Occipital lobe (tissue), 2 donors: ENCODE measurements around the gene CD99L2. TPM values are rescaled to one million over a fixed set of nuclear protein-coding genes. Genes with fewer than 3 reads are reported as not detected.

Experiments used
- DNase-seq: peaks from one replicate; lab custom pipeline; 2025; lab: John Stamatoyannopoulos, UW
- total RNA-seq: library from RNA; depleted of rRNA; stranded (reverse); fragments of >200 nt; gene quantifications from one replicate; pipeline ENCODE4 v1.2.3, GENCODE V29; 2014

CD99L2 gene
- total RNA-seq, 1 donor from 2014 or later: 27.0 TPM

DNA sequence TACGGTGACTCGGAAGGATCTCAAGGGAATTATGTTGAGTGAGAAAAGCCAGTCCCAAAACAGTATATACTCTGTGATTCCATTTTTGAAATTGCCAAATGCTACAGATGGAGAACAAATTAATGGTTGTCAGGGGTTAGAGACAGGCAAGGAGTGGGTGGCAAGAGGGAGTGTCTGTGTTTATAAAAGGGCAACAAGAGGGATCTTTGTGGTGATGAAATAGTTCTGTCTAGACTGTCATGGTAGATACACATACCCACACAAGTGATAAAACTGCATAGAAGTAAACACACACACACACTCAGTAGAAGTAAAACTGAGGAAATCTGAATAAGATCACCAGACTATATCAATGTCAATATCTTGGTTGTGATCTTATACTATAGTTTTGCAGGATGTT, 92.7 kb downstream of the CD99L2 start:
- DNase-seq: no peak

DNA sequence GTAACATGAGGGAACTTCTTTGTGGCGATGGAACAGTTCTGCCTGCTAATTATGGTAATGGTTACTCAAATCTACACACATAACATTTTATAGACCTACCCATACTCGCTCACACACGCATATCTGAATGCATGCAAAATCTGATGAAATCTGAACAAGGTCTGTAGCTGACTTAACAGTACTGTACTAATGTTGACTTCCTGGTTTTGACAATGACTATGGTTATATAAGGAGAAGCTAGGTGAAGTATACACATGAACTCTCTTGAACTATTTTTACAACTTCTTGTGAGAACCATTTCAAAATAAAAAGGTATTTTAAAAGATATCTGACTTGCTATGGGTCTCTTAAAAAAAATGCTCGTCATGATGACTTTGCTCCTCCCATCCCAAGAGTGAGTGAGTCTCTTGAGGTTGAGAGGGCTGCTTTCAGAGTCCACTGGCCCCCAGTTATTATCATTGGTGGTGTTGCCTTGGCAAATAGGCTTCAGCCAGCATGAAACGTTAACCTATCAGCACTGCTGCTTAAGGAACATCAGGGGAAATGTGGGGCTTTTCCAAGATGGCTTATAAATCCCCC, 105.4 kb downstream of the CD99L2 start:
- no peak for DNase-seq

DNA sequence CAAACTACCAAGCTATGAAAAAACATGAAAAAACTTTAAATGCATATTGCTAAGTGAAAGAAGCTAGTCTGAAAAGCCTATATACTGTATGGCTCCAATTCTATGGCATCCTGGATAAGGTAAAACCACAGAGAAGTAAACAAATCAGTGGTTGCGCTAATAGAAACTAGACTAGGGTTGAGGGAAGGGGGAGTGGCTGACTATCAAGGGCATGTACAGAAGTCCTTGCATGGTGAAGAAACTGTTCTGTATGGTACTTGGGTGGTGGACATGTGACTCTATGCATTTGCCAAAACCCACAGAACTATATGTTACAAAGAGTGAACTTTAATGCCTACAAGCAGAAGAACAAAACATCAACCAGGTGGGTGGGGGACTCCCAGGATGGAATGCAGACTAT, 108.4 kb downstream of the CD99L2 start:
- DNase-seq: no peak

DNA sequence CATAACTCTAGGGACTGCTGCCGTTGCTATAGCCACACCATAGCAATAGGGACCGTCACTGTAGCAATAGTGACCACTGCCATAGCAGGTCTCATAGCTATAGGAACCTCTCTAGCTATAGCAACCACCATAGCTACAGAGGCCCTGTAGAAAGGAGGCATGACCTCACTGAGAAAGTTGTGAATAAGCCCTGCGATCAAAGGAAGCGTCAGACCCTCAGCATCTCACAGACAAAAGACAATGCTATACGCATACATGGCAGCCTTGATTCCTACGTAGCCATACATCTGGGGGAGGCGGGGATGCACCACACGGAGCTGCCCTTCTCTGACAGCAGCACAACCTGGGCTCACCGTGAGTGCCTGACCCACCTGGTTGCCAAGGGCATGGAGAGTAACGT, 116.8 kb downstream of the CD99L2 start:
- DNase-seq: no peak

DNA sequence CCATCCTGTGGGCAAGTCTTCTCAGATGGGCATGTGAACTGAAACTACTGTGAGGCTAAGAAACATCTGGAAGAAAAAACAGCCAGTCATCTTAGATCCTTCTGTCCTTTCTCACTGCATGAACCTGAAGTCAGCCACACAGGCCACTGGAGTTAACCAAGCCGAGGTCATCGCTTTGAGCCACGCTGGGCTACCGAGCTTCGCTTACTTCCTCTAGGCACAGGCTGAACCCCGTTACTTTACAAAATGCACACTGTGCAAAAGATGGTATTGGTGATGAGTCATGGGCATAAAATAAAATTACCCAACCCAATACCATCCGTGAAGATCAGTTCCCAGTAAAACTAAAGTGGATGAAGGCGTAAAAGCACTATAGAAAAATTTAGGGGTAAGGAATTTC, 119.1 kb downstream of the CD99L2 start:
- no peak for DNase-seq

DNA sequence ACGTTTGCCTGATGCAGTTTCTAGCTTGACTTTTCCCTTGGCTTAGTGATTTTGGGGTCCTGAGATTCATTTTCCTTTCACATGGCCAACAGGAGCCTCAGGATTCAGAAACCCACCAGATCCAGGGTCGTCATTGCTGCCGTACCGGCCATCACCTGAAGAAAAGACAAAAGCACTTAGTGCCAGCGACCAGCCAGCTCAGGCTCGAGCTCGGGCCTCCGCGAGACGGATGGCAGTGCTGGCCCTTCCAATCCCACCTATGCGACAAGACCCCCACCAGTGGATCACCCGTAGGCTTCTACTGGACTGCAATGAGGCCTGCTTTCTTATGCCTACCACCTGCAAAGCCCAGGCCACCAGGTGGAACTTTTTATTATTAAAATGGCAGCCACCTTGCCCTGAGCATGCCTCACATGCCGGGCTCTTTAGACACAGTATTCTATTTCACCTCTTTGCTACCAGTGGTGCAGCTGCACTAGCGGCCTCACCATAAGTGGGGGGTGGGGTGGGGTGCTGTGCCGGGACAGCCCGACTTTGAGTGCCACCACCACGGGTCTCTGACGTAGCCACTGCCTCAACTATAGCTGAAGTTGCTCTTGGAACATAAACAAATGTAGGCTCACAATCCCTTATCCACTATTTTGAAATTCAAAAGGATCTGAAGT, 121.0 kb downstream of the CD99L2 start:
- no peak for DNase-seq

DNA sequence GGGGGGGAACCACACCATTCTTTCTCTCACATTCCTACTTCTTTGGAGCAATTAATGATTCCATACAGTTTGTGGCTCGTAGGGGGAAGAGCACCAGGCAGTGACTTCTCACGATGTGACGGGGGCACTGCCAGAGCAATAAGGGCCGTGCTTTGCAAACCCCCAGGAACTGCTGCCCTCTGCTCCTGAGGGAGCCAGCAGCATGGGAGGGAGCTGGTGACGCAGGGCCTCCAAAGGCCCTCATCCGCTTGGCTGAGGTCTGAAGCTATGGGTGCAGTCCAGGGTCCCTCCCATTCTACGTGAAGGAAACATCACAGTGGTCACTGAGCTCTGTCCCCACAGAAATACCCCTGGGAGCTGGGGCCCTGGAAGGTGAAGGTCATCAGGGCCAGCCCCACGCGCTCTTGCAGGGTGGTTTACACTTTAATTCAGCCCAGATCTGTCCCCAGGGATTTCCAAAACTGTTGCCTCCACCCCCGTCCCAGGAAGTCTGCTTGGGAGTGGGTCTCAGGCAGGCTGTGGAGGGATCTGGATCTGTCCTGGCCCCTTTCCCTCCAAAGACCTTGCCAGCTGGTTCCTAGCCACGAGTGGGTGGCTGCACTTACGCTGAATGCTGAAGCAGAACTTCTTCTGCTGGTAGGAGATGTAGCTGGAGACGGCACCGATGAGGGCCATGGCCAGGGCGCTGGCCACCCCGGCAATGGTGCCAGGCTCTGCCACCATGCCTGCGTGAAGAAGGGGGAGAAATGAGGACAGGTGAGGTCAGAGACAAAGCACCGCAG, 122.7 kb downstream of the CD99L2 start:
- no peak for DNase-seq

DNA sequence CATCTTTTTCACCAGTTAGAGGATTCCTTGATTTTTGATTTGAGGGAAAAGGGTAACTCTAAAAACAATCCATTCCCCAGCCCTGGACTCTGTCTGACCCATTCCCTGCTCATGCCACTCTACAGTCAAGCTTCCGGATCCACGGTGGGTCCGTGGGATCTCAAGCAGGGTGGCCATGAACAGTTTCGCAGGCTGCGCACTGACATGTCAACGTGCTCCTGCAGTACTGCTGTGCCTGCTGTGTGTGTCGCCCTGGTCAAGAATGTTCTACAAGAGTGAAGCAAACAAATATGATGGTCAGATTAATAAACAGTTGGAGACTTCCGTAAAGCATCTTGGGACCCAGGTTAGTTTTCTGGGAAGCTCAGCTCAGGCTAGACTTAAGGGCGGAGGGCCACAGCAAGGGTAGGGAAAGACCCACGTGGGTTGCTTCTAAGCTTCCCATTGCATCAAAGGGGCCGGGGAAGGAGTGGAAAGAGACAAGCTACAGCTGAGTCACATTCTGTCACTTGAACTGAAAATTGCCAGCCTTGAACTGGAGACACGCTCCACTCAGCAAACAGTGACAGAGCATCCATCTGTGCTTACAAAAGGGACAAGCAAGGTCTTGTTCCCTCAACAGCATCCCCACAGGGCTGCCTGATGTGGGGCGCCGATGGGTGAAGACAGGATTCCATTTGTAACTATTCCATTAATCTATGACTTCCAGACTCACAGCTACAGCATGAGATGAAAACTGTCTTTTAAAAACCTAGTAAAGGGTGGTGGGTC, 123.5 kb downstream of the CD99L2 start:
- peak; percentile 5 for DNase-seq

DNA sequence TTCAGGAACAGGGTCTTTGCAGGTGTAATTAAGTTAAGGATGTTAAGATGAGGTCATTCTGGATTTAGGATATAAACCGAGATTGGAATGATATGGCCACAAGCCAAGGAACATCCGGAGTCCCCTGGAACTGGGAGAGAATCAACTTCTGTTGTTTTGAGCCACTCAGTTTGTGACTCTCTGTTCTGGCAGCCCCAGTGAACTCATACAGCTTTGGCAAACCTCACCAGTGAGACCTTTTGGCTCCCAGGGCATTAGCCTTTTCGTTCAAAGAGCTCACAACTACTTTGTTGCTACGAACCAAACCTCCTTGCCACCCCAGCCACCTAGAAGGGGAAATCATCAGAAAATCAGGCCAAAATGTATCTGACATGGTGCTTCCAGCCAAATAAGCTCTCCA, 124.8 kb downstream of the CD99L2 start:
- no peak for DNase-seq

DNA sequence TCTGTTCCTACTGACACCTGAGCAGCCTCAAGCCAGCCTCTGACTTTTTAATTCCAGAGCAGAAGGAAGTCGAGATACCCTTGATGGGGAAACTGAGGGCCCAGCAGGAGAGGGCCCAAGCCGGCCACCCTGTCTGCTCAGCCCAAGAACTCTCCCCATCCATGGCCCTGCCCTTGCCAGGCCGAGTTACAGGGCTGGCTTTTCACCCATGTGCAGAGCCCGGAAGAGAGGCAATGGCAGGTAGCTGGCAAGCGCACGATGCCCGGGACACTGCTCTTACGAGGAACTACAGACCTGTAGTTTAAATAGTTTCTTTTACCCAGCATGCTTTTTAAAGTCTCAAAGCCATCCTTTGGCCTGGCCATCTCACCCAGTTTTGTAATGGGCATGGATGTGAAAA, 125.4 kb downstream of the CD99L2 start:
- DNase-seq: no peak

DNA sequence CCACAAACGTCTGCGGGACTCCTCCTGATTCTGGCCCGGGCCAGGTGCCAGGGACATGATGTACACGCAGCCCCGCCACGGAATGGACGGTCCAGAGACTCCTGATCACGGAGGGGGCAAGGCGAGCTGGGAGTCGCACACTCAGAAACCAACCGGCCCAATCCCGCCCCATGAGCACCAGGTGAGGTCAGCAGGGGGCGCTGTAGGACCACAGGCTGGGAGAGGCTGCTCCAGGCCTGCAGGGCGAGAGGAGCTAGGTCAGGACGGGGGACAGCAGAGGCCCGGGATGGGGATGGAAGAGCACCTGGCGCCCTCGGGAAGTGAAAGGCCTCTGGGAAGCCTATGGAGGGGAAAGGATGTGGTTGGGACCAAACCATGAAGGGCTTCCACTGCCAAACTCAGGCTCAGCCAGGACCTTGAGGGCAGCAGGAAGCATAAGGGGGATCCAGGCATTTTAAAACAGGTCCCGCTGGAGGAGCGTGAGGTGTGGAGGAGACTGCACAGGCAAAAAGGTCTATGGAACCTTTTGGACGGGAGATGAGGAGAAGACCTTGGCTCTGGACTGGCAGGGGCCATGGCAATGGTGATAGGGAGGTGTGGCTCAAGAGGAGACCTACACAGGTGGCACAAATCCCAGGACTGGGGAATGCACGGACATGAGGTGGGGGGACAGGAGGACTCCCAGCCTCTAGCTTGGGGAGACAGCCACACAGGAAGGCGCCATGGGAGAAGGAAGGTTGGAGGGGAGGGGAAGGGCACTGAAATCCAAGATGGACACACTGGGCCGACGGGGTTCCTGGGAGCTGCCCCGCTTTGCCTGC, 126.1 kb downstream of the CD99L2 start:
- peak; percentile 37 for DNase-seq

DNA sequence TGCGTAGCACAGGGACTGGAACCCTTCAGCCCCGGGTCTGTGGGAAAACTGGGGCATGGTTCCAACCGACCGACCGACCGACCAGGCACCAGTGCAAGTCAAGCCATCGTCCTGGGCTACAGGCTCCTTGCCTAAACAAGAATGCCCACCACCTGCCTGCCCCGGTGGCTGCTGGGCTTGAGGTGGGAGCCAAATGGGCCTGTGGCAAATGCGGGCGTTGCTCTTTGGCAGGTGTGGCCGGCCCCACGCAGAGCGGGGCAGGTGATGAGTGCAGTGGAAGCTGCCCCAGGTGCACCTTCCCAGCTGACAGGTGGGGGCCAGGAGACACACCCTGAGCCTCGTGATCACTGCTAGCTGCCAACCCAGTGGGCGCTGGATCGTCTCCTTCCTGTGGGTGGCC, 127.4 kb downstream of the CD99L2 start:
- no peak for DNase-seq

DNA sequence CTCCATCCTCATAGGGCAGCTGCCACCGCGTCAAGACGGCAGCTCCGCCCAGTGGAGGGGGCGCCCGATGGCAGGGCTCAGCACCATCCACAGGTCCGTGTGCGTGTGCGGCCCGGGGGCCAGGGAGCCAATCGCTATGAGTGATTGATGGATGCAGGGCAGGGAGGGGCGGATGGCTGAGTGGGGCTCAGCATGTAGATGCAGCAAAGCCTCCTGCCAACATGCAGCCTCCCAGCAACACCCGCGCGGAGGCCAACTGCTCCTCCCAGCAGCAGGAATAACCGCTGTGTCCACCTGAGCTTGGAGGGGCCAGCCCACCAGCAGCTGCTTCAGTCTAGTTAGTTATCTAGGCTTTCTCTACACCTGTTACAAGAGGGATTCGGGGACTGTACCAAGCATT, 127.8 kb downstream of the CD99L2 start:
- DNase-seq: no peak

DNA sequence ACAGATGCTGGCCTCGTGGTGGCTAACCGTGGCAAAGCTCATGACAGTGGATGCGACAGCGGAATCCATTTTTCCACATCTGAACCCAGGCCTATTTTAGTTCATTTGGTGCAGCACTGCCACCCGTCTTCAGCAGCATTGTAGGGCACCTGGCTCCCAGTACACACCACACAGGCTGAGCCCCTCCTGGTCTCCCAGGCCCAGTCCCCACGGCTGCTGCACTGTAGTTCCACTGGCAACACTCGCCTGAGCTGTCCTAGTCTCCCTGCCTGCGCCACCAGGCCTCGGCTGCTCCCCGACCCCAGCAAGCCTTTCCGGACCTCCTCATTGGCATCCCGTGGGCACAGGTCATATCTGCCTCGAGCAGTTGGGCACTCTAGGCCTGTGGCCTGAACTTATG, 129.1 kb downstream of the CD99L2 start:
- DNase-seq: no peak

DNA sequence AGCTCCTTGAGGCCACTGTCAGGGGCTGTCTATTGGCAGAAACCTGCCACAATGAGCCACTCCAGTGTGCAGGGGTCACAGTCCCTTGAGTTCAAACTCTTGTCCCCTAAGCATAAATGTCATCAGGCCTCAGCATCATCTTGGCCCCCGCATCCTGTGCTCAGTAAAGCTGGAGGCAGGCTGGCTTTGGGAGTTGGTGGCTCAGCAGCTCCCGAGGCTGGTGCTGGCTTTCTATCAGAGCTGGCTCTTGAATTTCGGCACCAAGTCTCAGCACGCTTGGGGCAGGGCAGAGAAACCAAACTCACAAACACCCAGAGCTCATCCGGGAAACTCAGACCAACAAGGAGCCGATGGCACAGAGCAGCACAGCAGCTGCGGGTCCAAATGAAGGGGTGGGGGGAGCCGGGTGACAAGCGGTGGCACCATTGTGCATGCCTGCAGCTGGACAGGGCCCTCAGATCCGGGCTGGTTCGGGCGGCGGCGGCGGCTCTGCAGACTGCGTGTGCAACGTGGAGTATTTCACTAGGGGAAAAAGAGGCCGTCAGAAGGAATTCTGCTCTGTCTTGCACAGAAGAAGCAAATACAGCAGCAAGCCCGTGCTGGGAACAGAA, 129.8 kb downstream of the CD99L2 start:
- no peak for DNase-seq

DNA sequence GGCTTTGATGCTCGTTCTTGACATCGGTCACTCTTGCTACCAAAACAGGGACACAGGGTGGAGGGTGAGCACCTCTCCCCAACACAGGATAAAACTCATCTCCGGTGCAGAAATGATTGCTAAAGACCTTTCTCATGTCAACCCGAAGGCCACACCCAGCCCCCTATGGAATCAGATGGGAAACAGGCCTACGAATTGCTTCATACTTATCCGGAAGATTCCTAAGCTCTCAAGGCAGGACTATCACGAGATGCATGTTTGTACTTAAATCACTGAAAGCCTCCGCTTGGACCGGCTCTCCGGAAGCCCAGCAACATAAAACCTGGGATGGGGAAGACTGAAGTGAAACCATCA, 130.4 kb downstream of the CD99L2 start:
- DNase-seq: no peak

DNA sequence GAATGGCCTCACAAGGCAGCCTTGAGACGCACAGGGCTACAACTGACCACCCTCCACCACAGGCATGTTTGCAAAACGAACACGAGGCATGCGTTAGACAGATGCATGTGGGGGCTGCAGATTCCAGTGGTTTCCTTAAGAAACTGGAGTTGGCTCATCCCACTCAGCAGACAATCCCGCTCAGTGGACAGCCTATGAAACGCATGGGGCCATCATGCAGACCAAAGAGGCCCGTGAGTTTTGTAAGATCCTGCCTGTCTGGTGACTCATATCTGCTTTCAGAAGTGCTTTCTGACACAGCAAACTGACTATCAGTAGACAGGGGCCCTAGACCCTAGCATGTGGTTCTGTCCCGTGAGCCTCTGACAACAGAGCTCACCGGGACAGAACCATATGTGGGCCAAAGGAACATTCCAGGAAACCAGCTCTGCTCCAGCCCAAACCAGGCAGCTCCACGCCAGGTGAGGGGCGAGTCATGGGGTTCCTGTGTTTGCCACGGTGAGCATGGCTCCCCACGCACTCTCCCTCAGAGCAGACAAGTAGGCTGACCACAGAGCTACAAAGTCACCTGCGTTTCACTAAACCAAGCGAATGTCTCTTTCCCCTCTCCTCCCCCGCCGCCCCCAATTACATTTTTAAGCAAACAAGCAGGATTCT, 130.9 kb downstream of the CD99L2 start:
- no peak for DNase-seq

DNA sequence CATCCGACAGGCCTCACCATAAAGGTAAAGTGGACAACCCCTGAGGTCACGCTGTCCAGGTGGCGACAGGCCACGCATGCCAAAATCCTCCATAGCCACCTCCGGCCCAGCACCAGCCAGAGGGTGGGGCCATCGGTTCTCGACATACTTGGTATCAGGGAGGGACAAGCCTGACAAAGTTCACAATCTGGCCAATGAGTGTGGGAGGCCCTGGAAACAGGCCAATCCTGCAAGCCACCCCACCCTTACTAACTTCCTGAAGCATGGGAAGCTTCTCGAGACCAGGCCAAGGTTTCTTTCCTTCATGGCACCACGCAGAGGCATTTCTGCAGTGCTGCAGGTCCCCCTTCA, 131.4 kb downstream of the CD99L2 start:
- no peak for DNase-seq

DNA sequence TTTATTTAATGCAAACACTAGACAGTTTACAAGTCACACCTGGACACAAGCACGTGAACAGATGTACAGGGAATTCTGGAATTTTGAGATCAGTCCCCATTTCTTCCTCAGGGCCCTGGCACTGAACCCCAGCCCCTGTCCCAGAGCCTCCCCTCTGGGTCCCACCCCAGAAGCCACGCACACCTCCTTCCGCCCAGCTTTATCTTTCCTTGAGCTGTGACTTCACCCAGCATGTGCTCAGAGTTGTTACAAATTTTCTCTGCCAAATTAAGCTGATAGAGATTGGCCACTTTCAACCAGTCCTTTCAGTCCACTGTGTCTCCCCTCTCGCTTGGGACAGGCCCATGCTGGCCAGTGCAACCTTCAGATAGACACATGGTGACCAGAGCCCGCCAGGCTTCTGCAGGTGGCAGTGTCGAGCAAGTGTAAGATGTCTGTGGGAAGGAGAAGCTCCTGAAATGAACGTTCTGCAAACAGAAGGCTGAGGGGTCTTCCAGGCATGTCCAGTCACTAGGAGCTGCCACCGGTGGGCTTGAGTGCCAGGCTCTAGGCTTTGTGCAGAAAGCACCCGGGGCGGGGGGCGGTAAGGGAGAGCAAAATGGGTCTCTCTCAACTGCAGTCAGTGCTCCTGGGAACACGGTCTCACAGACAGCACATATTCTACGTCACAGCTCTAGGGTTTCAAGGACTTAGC, 132.0 kb downstream of the CD99L2 start:
- no peak for DNase-seq

DNA sequence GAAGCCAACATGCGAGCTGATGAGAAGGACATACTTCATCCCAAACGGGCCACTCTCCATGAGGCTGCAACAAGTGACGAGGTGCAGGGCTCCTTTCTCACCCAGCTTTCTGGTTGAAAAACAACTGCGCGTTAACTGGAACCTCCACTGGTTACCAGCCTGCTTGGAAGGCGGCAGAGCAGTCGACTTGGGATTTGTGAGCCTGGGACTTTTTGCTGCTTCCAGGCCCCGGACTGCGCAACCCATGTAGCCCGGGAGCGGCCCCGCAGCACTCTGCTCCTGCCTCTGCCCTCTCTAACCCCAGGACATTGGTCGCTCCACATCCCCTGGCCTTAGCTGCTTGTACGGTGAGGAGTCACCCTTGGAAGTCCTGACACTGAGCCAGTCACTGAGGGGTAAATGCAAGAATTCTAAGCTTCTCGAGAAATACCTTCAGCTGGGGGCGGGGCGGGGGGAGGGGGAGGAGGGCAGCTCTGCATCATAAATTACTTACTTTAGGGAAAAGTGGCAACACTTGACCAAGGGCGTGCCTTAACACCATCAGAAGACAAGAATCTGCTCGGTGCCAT, 132.6 kb downstream of the CD99L2 start:
- no peak for DNase-seq
